B cell (primary cell): Measurements from ENCODE around the gene FKBP1B. TPM values are rescaled to one million over a fixed set of nuclear protein-coding genes. Genes with fewer than 3 reads are reported as not detected.

Source experiments
- ATAC-seq: fragments of 200-7000 bp; cut with Tn5 transposase; one replicate; pipeline ENCODE4 v1.10.0; 2021; ENCODE audit warnings: low read depth, mild to moderate bottlenecking, moderate number of reproducible peaks, moderate library complexity
- CTCF ChIA-PET: fragments of 350-600 bp; sonication (Branson Sonifier 250); formaldehyde crosslinking; loops from one replicate; lab custom pipeline; 2021; ENCODE audit warnings: antibody characterized with exemption, inconsistent platforms; lab: Charles Lee
- POLR2A ChIA-PET: fragments of 350-600 bp; sonication (Branson Sonifier 250); formaldehyde crosslinking; loops from one replicate; lab custom pipeline; 2021; ENCODE audit warnings: antibody characterized with exemption; lab: Charles Lee
- DNase-seq: peaks from one replicate; pipeline ENCODE4 v3.0.0; 2013
- H2AFZ ChIP-seq: 2 replicates; pipeline ENCODE4 v1.6.1; 2012; ENCODE audit warnings: mild to moderate bottlenecking, low read depth, low read length; ENCODE audit not compliant: insufficient read depth, poor library complexity, severe bottlenecking
- H3K27ac ChIP-seq, 2 donors: 1 replicate in 1 of 2; 2 replicates in 1 of 2; pipeline ENCODE4 v1.5.1; 2012 to 2013; ENCODE audit warnings: low read length in 2 of 2, mild to moderate bottlenecking in 2 of 2, moderate library complexity in 1 of 2
- H3K27me3 ChIP-seq, 4 experiments: fragments of 200-600 bp in 1 of 4; sonication (generic) in 1 of 4; replicated peaks in 1 of 4; 1 replicate in 2 of 4; 2 replicates in 2 of 4; pipeline versions ENCODE4 v1.6.1 to v1.7.0; 2013 to 2016; ENCODE audit warnings: low read length in 3 of 4, mild to moderate bottlenecking in 2 of 4, mixed read lengths in 1 of 4, moderate library complexity in 1 of 4; ENCODE audit not compliant: insufficient read depth in 4 of 4, control insufficient read depth in 3 of 4; ENCODE audit errors: control extremely low read depth in 1 of 4
- H3K36me3 ChIP-seq, 2 experiments: replicated peaks in 1 of 2; 1 replicate in 1 of 2; 2 replicates in 1 of 2; pipeline versions ENCODE4 v1.6.1 to v1.7.1; 2013; ENCODE audit warnings: low read length in 1 of 2; ENCODE audit not compliant: insufficient read depth in 2 of 2, control insufficient read depth in 1 of 2; ENCODE audit errors: control extremely low read depth in 1 of 2, extremely low read depth in 1 of 2
- H3K4me1 ChIP-seq, 2 donors: fragments of 200-600 bp in 1 of 2; sonication (generic) in 1 of 2; 1 replicate in 1 of 2; 2 replicates in 1 of 2; pipeline versions ENCODE4 v1.5.1 to v1.6.1; 2013 to 2017; ENCODE audit warnings: low read length in 2 of 2; ENCODE audit not compliant: control insufficient read depth in 2 of 2, insufficient read depth in 2 of 2
- H3K4me2 ChIP-seq: replicated peaks from 2 replicates; pipeline ENCODE3; 2012; ENCODE audit warnings: mild to moderate bottlenecking, low read depth, low read length; ENCODE audit not compliant: poor library complexity, severe bottlenecking
- H3K4me3 ChIP-seq, 5 experiments: fragments of 200-600 bp in 1 of 5; sonication (generic) in 1 of 5; 1 replicate in 3 of 5; 2 replicates in 2 of 5; pipeline versions ENCODE4 v1.5.1 to v1.7.0; 2011 to 2016; ENCODE audit warnings: low read length in 4 of 5, mild to moderate bottlenecking in 4 of 5, low read depth in 2 of 5, control low read depth in 1 of 5, moderate library complexity in 1 of 5; ENCODE audit not compliant: insufficient read depth in 1 of 5; ENCODE audit errors: control extremely low read depth in 1 of 5, extremely low read depth in 1 of 5
- H3K79me2 ChIP-seq: fragments of 200-600 bp; sonication (generic); one replicate; pipeline ENCODE4 v1.6.0; 2016; ENCODE audit warnings: low read length; ENCODE audit not compliant: control insufficient read depth, insufficient read depth
- H3K9ac ChIP-seq: fragments of 200-600 bp; sonication (generic); 2 replicates; pipeline ENCODE4 v1.6.1; 2017; ENCODE audit warnings: mild to moderate bottlenecking, low read length, moderate library complexity
- H3K9me3 ChIP-seq, 3 donors: one replicate each; pipeline versions ENCODE4 v1.6.1 to v1.7.1; 2013; ENCODE audit warnings: low read length in 2 of 3; ENCODE audit not compliant: control insufficient read depth in 2 of 3, insufficient read depth in 1 of 3; ENCODE audit errors: control extremely low read depth in 1 of 3
- H4K20me1 ChIP-seq: 2 replicates; pipeline ENCODE4 v1.6.0; 2012; ENCODE audit warnings: mild to moderate bottlenecking, low read length; ENCODE audit not compliant: insufficient read depth, control insufficient read depth, poor library complexity, severe bottlenecking
- H3K27ac Mint-ChIP-seq: one replicate; pipeline ENCODE4 v1.8.0; 2021; ENCODE audit warnings: mixed read lengths
- H3K27me3 Mint-ChIP-seq: one replicate; pipeline ENCODE4 v1.8.0; 2021; ENCODE audit warnings: mixed read lengths
- H3K4me1 Mint-ChIP-seq: one replicate; pipeline ENCODE4 v1.8.0; 2021; ENCODE audit warnings: mixed read lengths
- H3K4me3 Mint-ChIP-seq: one replicate; pipeline ENCODE4 v1.8.0; 2021; ENCODE audit warnings: mixed read lengths
- H3K9me3 Mint-ChIP-seq: one replicate; pipeline ENCODE4 v1.8.0; 2022; ENCODE audit warnings: mixed read lengths; ENCODE audit not compliant: insufficient read depth
- CTCF ChIP-seq: fragments of 200-600 bp; IDR thresholded peaks from one replicate; pipeline ENCODE4 v1.8.0; 2022; ENCODE audit warnings: antibody characterized with exemption, mild to moderate bottlenecking
- EZH2 ChIP-seq: IDR thresholded peaks from 2 replicates; pipeline ENCODE4 v1.6.1; 2012; ENCODE audit warnings: borderline replicate concordance, low read depth, mild to moderate bottlenecking, moderate library complexity, low read length; ENCODE audit not compliant: insufficient read depth, poor library complexity, severe bottlenecking
- WGBS: methylation state at CpG from one replicate; pipeline ENCODE4 v1.1.5; 2013; ENCODE audit warnings: missing lambda C conversion rate; ENCODE audit not compliant: insufficient coverage; 5-methylcytosine and 5-hydroxymethylcytosine counted together
- intact Hi-C: fragments of 100-400 bp; cut with micrococcal nuclease; formaldehyde crosslinking; loops from one replicate; pipeline ENCODE4 v1.10.0; 2022
- polyA plus RNA-seq: library from polyadenylated mRNA; depleted of rRNA; stranded (reverse); fragments of >200 nt; gene quantifications from 2 replicates; pipeline ENCODE4 v1.2.3, GENCODE V29; 2012
- total RNA-seq, 2 donors: library from RNA; stranded (reverse); fragments of 120-200 nt in 1 of 2; gene quantifications; 1 replicate in 1 of 2; 2 replicates in 1 of 2; pipeline versions ENCODE4 v1.2.3 to v1.2.4, GENCODE V29; 2013 to 2022

FKBP1B gene
- total and polyA plus RNA-seq, 2 donors (not counting 1 experiment from before 2014, with no cell fraction given) = 0.85 to 3.8 TPM

- H3K9me3 Mint-ChIP-seq = no peaks in the 10 kb centered on the region
- H3K4me3 Mint-ChIP-seq = peak overlapping the region; percentile 90
- CTCF ChIA-PET = interaction anchor here (1.0 to 2.0 kb wide), 5 partner anchors 29 to 223 kb away, joined by 3 to 18 read pairs (median 7); partner anchors contain the start of genes ATAD2B, SF3B6 and TP53I3
- Histone ChIP-seq H3K27me3 (peaks cover 0 to 20% (median 2%) of the 10 kb centered on the region in 4 experiments), H3K79me2 (peaks cover 18% of the 10 kb centered on the region), H4K20me1 (no peaks in the 10 kb centered on the region), H3K4me1 (peaks cover 24 to 26% of the 10 kb centered on the region in 2 donors), H3K4me3 (peak overlapping the region in 3 of 5 experiments; percentile 3 to 92 (median 79)), H2AFZ (peak overlapping the region; percentile 97), H3K27ac (no peak overlapping the region), H3K36me3 (no peaks in the 10 kb centered on the region), H3K4me2 (peak overlapping the region; percentile 96), H3K9me3 (no peaks in the 10 kb centered on the region), H3K9ac (peak overlapping the region; percentile 92)
- H3K4me1 Mint-ChIP-seq = peaks cover 25% of the 10 kb centered on the region
- ATAC-seq (no peak), DNase-seq (no peak)
- POLR2A ChIA-PET = interaction anchor here (1.7 to 1.8 kb wide), 2 partner anchors 29 to 121 kb away, joined by 16 to 20 read pairs; partner anchors contain the start of genes ATAD2B and SF3B6
- intact Hi-C loops = loop anchor here (1.0 to 2.0 kb wide), 6 partner anchors 29 to 1831 kb away; partner anchors contain the start of genes ASXL2, ATAD2B, CENPO and FAM228B
- TF ChIP-seq EZH2 = no peak
- no peak for TF ChIP-seq CTCF
- no peaks in the 10 kb centered on the region for H3K27me3 Mint-ChIP-seq
- peak overlapping the region; percentile 86 for H3K27ac Mint-ChIP-seq
- WGBS = 49% methylated on average over 6 of the region's 8 CpGs
Observed at GRCh38 chr2:24047703-24048033, 1.9 kb upstream of the FKBP1B start.
